A673 (cell line): ENCODE data around the gene RPL29. TPM values are rescaled to one million over a fixed set of nuclear protein-coding genes. Genes with fewer than 3 reads are reported as not detected.

Experiments
- BruUV-seq: library from RNA; stranded (reverse); fragments of 400-500 nt; replicated peaks from 2 replicates; lab custom pipeline; 2021; lab: Mats Ljungman, UMichigan
- CTCF ChIA-PET: fragments of 300-600 bp; sonication (Branson Sonifier 250); formaldehyde crosslinking; loops from one replicate; lab custom pipeline; 2022; ENCODE audit warnings: antibody characterized with exemption; lab: Charles Lee
- POLR2A ChIA-PET: fragments of 300-600 bp; sonication (Branson Sonifier 250); formaldehyde crosslinking; loops from one replicate; lab custom pipeline; 2022; ENCODE audit warnings: antibody characterized with exemption; ENCODE audit not compliant: low non-redundant PET; lab: Charles Lee
- DNase-seq: peaks from one replicate; pipeline ENCODE4 v3.0.0-alpha.2; 2015; ENCODE audit warnings: low spot score
- H3K27ac ChIP-seq: fragments of 200-600 bp; sonication (generic); 2 replicates; pipeline ENCODE4 v1.5.1; 2016; ENCODE audit warnings: mixed run types, low read depth, mild to moderate bottlenecking, mixed read lengths, antibody characterized with exemption, low read length; ENCODE audit not compliant: poor library complexity, severe bottlenecking
- H3K27me3 ChIP-seq: fragments of 200-600 bp; sonication (generic); replicated peaks from 2 replicates; pipeline ENCODE4 v1.6.1; 2017; ENCODE audit warnings: mixed run types, low read depth, mild to moderate bottlenecking, mixed read lengths, antibody characterized with exemption, low read length; ENCODE audit not compliant: insufficient read depth, poor library complexity
- H3K36me3 ChIP-seq: fragments of 200-600 bp; sonication (generic); 2 replicates; pipeline ENCODE4 v1.6.1; 2016; ENCODE audit warnings: mixed run types, mild to moderate bottlenecking, mixed read lengths, antibody characterized with exemption, low read length; ENCODE audit not compliant: insufficient read depth, poor library complexity, severe bottlenecking
- H3K4me1 ChIP-seq: fragments of 200-600 bp; sonication (generic); 2 replicates; pipeline ENCODE4 v1.6.1; 2017; ENCODE audit warnings: mixed run types, mild to moderate bottlenecking, mixed read lengths, antibody characterized with exemption, low read length; ENCODE audit not compliant: insufficient read depth, poor library complexity, severe bottlenecking
- H3K4me3 ChIP-seq: fragments of 200-600 bp; sonication (generic); 2 replicates; pipeline ENCODE4 v1.5.1; 2016; ENCODE audit warnings: low read depth, mixed run types, mild to moderate bottlenecking, mixed read lengths, low read length; ENCODE audit not compliant: poor library complexity, severe bottlenecking
- H3K9me3 ChIP-seq: fragments of 200-600 bp; sonication (generic); 2 replicates; pipeline ENCODE4 v1.6.1; 2016; ENCODE audit warnings: mixed run types, low read depth, mild to moderate bottlenecking, mixed read lengths, antibody characterized with exemption, low read length; ENCODE audit not compliant: poor library complexity, severe bottlenecking
- EZH2 ChIP-seq: fragments of 200-600 bp; sonication (generic); IDR thresholded peaks from 2 replicates; pipeline ENCODE4 v1.6.1; 2017; ENCODE audit warnings: borderline replicate concordance, low read depth, mild to moderate bottlenecking, mixed read lengths, antibody characterized with exemption, low read length; ENCODE audit not compliant: poor library complexity, severe bottlenecking
- intact Hi-C: fragments of 100-400 bp; cut with micrococcal nuclease; formaldehyde crosslinking; loops from one replicate; pipeline ENCODE4 v1.10.0; 2022; ENCODE audit not compliant: unreplicated experiment
- total RNA-seq: library from RNA; stranded (reverse); gene quantifications from 2 replicates; pipeline ENCODE4 v1.2.3, GENCODE V29; 2021
- TF ChIP-seq, protein P1 (sequence below): fragments of 300-800, 200-600 bp; sonication (generic); conservative IDR thresholded peaks from 2 replicates; pipeline ENCODE4 v1.5.1; 2017; ENCODE audit warnings: low read depth, mild to moderate bottlenecking, antibody characterized with exemption, low read length, moderate library complexity, mixed read lengths

RPL29 gene
- total RNA-seq, 1 experiment from 2014 or later = 624 TPM

DNA sequence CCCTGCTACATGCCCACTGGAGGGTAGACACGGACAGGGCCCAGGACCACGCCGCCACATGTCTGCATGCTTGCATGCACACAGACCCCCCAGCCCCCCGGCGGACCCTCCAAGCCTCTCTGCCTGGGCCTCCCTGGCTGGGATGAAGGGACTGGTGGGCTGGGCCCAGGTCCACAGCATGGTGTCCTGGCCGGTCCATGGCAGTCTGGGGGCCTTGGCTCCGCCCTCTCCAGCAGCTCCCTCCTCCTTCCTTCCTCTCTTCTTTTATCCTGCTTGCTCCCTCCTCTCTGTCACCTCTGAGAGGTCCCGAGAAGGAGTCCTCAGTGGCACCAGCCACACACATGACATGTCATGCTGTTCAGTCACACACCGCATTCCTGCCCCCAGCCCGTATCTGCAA is 36.2 kb upstream of the RPL29 start:
- intact Hi-C loops = no loop called here
- TF ChIP-seq, protein P1, sequence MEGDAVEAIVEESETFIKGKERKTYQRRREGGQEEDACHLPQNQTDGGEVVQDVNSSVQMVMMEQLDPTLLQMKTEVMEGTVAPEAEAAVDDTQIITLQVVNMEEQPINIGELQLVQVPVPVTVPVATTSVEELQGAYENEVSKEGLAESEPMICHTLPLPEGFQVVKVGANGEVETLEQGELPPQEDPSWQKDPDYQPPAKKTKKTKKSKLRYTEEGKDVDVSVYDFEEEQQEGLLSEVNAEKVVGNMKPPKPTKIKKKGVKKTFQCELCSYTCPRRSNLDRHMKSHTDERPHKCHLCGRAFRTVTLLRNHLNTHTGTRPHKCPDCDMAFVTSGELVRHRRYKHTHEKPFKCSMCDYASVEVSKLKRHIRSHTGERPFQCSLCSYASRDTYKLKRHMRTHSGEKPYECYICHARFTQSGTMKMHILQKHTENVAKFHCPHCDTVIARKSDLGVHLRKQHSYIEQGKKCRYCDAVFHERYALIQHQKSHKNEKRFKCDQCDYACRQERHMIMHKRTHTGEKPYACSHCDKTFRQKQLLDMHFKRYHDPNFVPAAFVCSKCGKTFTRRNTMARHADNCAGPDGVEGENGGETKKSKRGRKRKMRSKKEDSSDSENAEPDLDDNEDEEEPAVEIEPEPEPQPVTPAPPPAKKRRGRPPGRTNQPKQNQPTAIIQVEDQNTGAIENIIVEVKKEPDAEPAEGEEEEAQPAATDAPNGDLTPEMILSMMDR = no peak
- Histone ChIP-seq H3K9me3 (no peaks in the 10 kb centered on the region), H3K27me3 (no peaks in the 10 kb centered on the region), H3K4me1 (no peaks in the 10 kb centered on the region), H3K4me3 (no peak overlapping the region), H3K36me3 (no peaks in the 10 kb centered on the region), H3K27ac (no peak overlapping the region)
- BruUV-seq = no TSS peak
- ChIA-PET POLR2A (no interaction called here), CTCF (no interaction called here)
- DNase-seq = no peak

DNA sequence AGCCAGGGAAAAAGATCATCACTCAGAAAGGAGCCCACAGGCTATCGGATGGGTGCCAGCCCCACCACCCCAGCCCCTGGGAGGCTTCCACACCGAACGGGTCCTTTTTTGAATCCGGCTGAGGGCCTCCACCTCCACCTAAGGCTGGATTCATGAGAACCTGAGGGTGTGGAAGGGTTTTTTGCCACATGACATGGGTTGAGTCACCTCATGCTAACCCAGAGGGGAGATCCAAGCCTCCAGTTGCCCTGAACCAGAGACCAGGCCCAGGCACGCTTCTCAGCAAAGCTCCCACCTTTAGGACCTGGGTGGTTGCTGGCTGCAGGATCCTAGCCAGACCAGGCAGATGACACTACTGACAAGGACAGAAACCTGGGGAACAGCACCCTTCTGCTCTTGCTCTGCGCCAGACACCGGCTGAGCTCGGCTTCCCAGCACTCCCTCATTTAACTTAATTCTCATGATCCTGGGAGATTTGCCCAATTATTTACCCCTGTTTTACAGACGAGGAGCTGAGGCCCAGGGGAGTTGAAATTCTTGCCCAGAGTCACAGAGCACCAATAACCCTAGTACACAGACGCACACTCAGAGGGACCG is 35.1 kb upstream of the RPL29 start:
- ChIA-PET POLR2A (no interaction called here), CTCF (interaction anchor here (0.5 kb wide), 1 partner anchor 63 kb away, joined by 9 read pairs; no protein-coding TSS in a partner anchor)
- Histone ChIP-seq H3K9me3 (no peaks in the 10 kb centered on the region), H3K27ac (no peak overlapping the region), H3K36me3 (no peaks in the 10 kb centered on the region), H3K4me3 (no peak overlapping the region), H3K27me3 (no peaks in the 10 kb centered on the region), H3K4me1 (no peaks in the 10 kb centered on the region)
- intact Hi-C loops = no loop called here
- TF ChIP-seq EZH2 = no peak
- TF ChIP-seq, protein P1 = no peak
- no TSS peak for BruUV-seq
- no peak for DNase-seq

DNA sequence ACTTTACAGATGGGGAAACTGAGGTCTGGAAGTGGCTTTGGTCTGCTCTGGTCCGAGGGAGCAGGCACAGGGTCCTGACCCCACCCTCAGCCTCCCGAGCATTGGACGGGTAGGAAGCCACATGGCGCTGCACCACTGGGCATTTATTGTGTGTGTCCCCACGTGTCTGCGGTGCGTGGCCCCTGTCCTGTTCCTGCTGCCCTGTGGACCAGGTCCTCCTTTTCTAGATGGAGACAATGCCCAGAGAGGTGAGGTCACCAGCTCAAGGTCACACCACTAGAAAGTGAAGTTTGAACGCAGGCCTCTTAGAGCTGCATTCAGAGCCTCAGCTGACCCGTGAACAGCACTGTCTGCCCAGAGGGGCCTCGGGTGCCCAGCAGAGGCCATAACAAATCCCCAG is 33.8 kb upstream of the RPL29 start:
- CTCF ChIA-PET = no interaction called here

More for the DNA sequence above, 33.8 kb upstream of the RPL29 start:
- Histone ChIP-seq H3K4me3 (no peak overlapping the region), H3K27me3 (no peaks in the 10 kb centered on the region), H3K9me3 (no peaks in the 10 kb centered on the region), H3K27ac (no peak overlapping the region), H3K4me1 (no peaks in the 10 kb centered on the region), H3K36me3 (no peaks in the 10 kb centered on the region)
- TF ChIP-seq EZH2 = no peak
- TF ChIP-seq, protein P1 = no peak
- BruUV-seq = no TSS peak
- DNase-seq = no peak
- POLR2A ChIA-PET = no interaction called here
- intact Hi-C loops = no loop called here
